HepG2 (cell line): ENCODE results near the gene TICAM2.

Experiments used
- CTCF ChIP-seq: sonication (generic); formaldehyde crosslinking; IDR thresholded peaks from 2 replicates; pipeline ENCODE4 v1.5.0; 2020; ENCODE audit warnings: mild to moderate bottlenecking, missing genetic modification reagents, moderate library complexity
- DDIT3 ChIP-seq: sonication (generic); formaldehyde crosslinking; IDR thresholded peaks from 2 replicates; pipeline ENCODE4 v1.4.0; 2020; ENCODE audit warnings: mild to moderate bottlenecking, missing genetic modification reagents
- DRAP1 ChIP-seq: IDR thresholded peaks from 2 replicates; pipeline ENCODE4 v1.6.1; 2016; ENCODE audit warnings: missing genetic modification reagents, missing compliant biosample characterization
- ESRRA ChIP-seq: sonication (generic); formaldehyde crosslinking; IDR thresholded peaks from 2 replicates; pipeline ENCODE4 v1.5.1; 2020; ENCODE audit warnings: mild to moderate bottlenecking, low read depth, missing genetic modification reagents
- HIVEP1 ChIP-seq: sonication (generic); formaldehyde crosslinking; IDR thresholded peaks from 2 replicates; pipeline ENCODE4 v1.4.0; 2020; ENCODE audit warnings: mild to moderate bottlenecking, missing genetic modification reagents
- MLX ChIP-seq: IDR thresholded peaks from 2 replicates; pipeline ENCODE4 v1.6.1; 2016
- ZNF253 ChIP-seq: sonication (generic); formaldehyde crosslinking; IDR thresholded peaks from 2 replicates; pipeline ENCODE4 v1.8.0; 2022; ENCODE audit warnings: mild to moderate bottlenecking, missing genetic modification reagents, borderline replicate concordance
- ZNF570 ChIP-seq: sonication (generic); formaldehyde crosslinking; IDR thresholded peaks from 2 replicates; pipeline ENCODE4 v1.4.0; 2020; ENCODE audit warnings: mild to moderate bottlenecking, missing genetic modification reagents, borderline replicate concordance

- TF ChIP-seq MLX (no peak), CTCF (CRISPR knock-in tag) (peak; percentile 42), ESRRA (CRISPR knock-in tag) (no peak), ZNF253 (CRISPR knock-in tag) (no peak), ZNF570 (no peak), HIVEP1 (CRISPR knock-in tag) (no peak), DDIT3 (CRISPR knock-in tag) (no peak), DRAP1 (no peak)
These were observed at the start of gene TICAM2 for GRCh38 chr5:115601701-115602590.
